NCI-H1417 (cell line): ENCODE results near the gene ABCC6.
"Not testable (repeated sequence)": the region's sequence is repeated elsewhere in the genome, so short reads cannot be mapped to it uniquely, and the experiment has no call there.

Experiments used
- DNase-seq, 3 experiments: peaks; one replicate each; lab custom pipeline; 2025; lab: John Stamatoyannopoulos, UW

ABCC6 gene

GRCh38 chr16:16223662-16224241 is 458 bp upstream of the ABCC6 start:
- not testable (repeated sequence) for DNase-seq

- DNase-seq, result not testable (repeated sequence)
Measured at GRCh38 chr16:16221382-16221781, 1.9 kb downstream of the ABCC6 start.

GRCh38 chr16:16220449-16220848 is 2.8 kb downstream of the ABCC6 start:
- not testable (repeated sequence) for DNase-seq

GRCh38 chr16:16218787-16219186 is 4.5 kb downstream of the ABCC6 start:
- not testable (repeated sequence) for DNase-seq

- not testable (repeated sequence) for DNase-seq
Measured at GRCh38 chr16:16218349-16218748, 4.9 kb downstream of the ABCC6 start.

- DNase-seq, result not testable (repeated sequence)
Measured at GRCh38 chr16:16213863-16214293, 9.4 kb downstream of the ABCC6 start.

- DNase-seq, result not testable (repeated sequence)
Measured at GRCh38 chr16:16211404-16211803, 11.9 kb downstream of the ABCC6 start.

- DNase-seq, result not testable (repeated sequence)
Measured at GRCh38 chr16:16208461-16208860, 14.8 kb downstream of the ABCC6 start.

GRCh38 chr16:16207787-16208334 is 15.4 kb downstream of the ABCC6 start:
- DNase-seq, result not testable (repeated sequence)

- not testable (repeated sequence) for DNase-seq
Measured at GRCh38 chr16:16207097-16207786, 16.1 kb downstream of the ABCC6 start.

- not testable (repeated sequence) for DNase-seq
Measured at GRCh38 chr16:16205864-16206263, 17.4 kb downstream of the ABCC6 start.

- DNase-seq, result not testable (repeated sequence)
Measured at GRCh38 chr16:16204552-16204951, 18.7 kb downstream of the ABCC6 start.

- DNase-seq, result not testable (repeated sequence)
Measured at GRCh38 chr16:16203494-16203893, 19.8 kb downstream of the ABCC6 start.

GRCh38 chr16:16202400-16203143 is 20.7 kb downstream of the ABCC6 start:
- DNase-seq, result peak in 1 of 3 experiments; percentile 34

- not testable (repeated sequence) for DNase-seq
Measured at GRCh38 chr16:16201880-16202279, 21.4 kb downstream of the ABCC6 start.

- DNase-seq, result not testable (repeated sequence)
Measured at GRCh38 chr16:16200391-16200790, 22.9 kb downstream of the ABCC6 start.

GRCh38 chr16:16199428-16199827 is 23.9 kb downstream of the ABCC6 start:
- DNase-seq, result not testable (repeated sequence)

GRCh38 chr16:16197966-16198365 is 25.3 kb downstream of the ABCC6 start:
- no peak for DNase-seq

GRCh38 chr16:16197331-16197730 is 26.0 kb downstream of the ABCC6 start:
- no peak for DNase-seq

- no peak for DNase-seq
Measured at GRCh38 chr16:16196099-16196498, 27.2 kb downstream of the ABCC6 start.

GRCh38 chr16:16191493-16192167 is 31.7 kb downstream of the ABCC6 start:
- no peak for DNase-seq

- not testable (repeated sequence) for DNase-seq
Measured at GRCh38 chr16:16190966-16191365, 32.3 kb downstream of the ABCC6 start.
